Tibial artery (tissue), 4 donors: ENCODE measurements around the gene FGFRL1.
"Not testable (repeated sequence)": the region's sequence is repeated elsewhere in the genome, so short reads cannot be mapped to it uniquely, and the experiment has no call there.

Source experiments
- DNase-seq, 2 donors: peaks; one replicate each; pipeline ENCODE4 v3.0.0-alpha.2; 2019
- H3K27ac ChIP-seq, 2 donors: fragments of 200-600 bp; sonication (generic) in 1 of 2; 1 replicate in 1 of 2; 2 replicates in 1 of 2; pipeline ENCODE4 v1.5.1; 2018 to 2019; ENCODE audit warnings: mild to moderate bottlenecking in 1 of 2
- H3K27me3 ChIP-seq, 2 donors: fragments of 200-600 bp; sonication (generic) in 1 of 2; one replicate each; pipeline versions ENCODE4 v1.5.1 to v1.6.0; 2016 to 2019
- H3K36me3 ChIP-seq, 3 donors: fragments of 200-600 bp; sonication (generic) in 2 of 3; one replicate each; pipeline ENCODE4 v1.5.1; 2016 to 2019; ENCODE audit warnings: mild to moderate bottlenecking in 2 of 3
- H3K4me1 ChIP-seq, 4 donors: fragments of 200-600 bp; sonication (generic) in 2 of 4; 1 replicate in 3 of 4; 2 replicates in 1 of 4; pipeline ENCODE4 v1.5.1; 2016 to 2019
- H3K4me3 ChIP-seq, 2 donors: fragments of 200-600 bp; sonication (generic) in 1 of 2; 1 replicate in 1 of 2; 2 replicates in 1 of 2; pipeline ENCODE4 v1.5.1; 2018 to 2019; ENCODE audit warnings: mild to moderate bottlenecking in 2 of 2
- H3K9me3 ChIP-seq, 3 donors: fragments of 200-600 bp; sonication (generic) in 1 of 3; one replicate each; pipeline ENCODE4 v1.5.1; 2016 to 2019
- intact Hi-C: fragments of 100-400 bp; cut with DNase I; formaldehyde crosslinking; loops from one replicate; pipeline ENCODE4 v1.15.0; 2023; ENCODE audit warnings: low total_unique reads
- TF ChIP-seq, protein P1 (sequence below), 2 experiments: fragments of 200-600 bp in 1 of 2; fragments of 450-650 bp in 1 of 2; IDR thresholded peaks; one replicate each; pipeline ENCODE4 v1.5.1; 2017 to 2019; ENCODE audit warnings: antibody characterized with exemption in 2 of 2, mild to moderate bottlenecking in 1 of 2, moderate library complexity in 1 of 2

The FGFRL1 gene

DNA sequence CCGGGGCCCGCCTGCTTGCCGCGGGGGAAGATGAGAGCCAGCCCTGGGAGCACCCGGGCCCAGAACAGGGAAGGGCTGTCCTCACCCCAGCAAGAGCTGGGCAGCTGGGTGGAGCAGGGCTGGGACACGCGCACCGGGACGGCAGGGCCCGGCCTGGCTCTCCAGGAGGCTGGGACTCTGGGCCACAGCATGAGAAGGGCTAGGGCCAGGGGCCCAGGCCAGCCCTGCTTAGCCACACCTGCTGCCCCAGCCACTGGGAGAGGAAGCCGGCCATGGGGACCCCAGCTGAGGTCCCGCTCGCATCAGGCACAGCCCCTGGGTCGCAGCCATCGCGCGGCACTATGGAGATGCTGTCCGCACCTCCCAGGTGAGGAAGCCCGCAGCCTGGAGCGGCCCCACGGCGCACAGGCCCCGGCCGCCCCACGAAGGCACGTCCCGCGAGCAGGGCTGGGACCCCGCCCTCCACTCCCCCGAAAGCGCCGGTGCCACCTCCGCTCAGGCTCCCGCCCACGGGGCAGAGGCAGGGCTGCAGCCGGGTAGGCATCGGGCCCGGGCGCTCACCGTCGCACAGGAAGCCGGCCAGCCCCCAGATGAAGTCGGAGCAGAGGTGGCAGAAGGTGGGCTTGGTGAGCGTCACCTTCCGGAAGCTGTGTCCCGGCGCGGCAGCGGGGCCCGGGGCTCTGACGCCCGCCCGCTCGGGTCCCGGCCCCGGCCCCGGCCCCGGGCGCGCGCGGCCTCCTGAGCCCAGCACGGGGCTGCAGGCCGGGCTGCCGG is 38.6 kb upstream of the FGFRL1 start:
- H3K27me3 ChIP-seq, result peaks cover 0 to 5% of the 10 kb centered on the region in 2 donors
- H3K27ac ChIP-seq, result peak overlapping the region; percentile 36 to 45
- intact Hi-C loops, result loop anchor here (5.0 to 10.0 kb wide), 2 partner anchors 41 to 1962 kb away; partner anchors contain the start of genes GAK and TMEM175
- H3K9me3 ChIP-seq, result no peaks in the 10 kb centered on the region
- H3K4me3 ChIP-seq, result peak overlapping the region; percentile 61 to 73
- DNase-seq, result no peak
- TF ChIP-seq, protein P1, sequence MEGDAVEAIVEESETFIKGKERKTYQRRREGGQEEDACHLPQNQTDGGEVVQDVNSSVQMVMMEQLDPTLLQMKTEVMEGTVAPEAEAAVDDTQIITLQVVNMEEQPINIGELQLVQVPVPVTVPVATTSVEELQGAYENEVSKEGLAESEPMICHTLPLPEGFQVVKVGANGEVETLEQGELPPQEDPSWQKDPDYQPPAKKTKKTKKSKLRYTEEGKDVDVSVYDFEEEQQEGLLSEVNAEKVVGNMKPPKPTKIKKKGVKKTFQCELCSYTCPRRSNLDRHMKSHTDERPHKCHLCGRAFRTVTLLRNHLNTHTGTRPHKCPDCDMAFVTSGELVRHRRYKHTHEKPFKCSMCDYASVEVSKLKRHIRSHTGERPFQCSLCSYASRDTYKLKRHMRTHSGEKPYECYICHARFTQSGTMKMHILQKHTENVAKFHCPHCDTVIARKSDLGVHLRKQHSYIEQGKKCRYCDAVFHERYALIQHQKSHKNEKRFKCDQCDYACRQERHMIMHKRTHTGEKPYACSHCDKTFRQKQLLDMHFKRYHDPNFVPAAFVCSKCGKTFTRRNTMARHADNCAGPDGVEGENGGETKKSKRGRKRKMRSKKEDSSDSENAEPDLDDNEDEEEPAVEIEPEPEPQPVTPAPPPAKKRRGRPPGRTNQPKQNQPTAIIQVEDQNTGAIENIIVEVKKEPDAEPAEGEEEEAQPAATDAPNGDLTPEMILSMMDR (IDR thresholded peaks at IDR 0.05), result no peak
- H3K4me1 ChIP-seq, result peaks cover 0 to 38% (median 28%) of the 10 kb centered on the region in 4 donors
- no peaks in the 10 kb centered on the region for H3K36me3 ChIP-seq

GRCh38 chr4:973431-974397 is 37.7 kb upstream of the FGFRL1 start, which contains the start of gene DGKQ:
Gene DGKQ, minus strand, starts transcription at chr4:973569. Its CDS starts 87 bp downstream, at chr4:973482.
- Histone ChIP-seq H3K4me3 (peak within 1 kb of the TSS; percentile 61 to 73), H3K27ac (peak within 1 kb of the TSS; percentile 36 to 45), H3K4me1 (peaks cover 0 to 29% (median 23%) of the 10 kb centered on the region in 4 donors), H3K36me3 (no peaks in the 10 kb centered on the region), H3K9me3 (no peaks in the 10 kb centered on the region), H3K27me3 (no peaks in the 10 kb centered on the region)
- peak; percentile 84 to 93 for DNase-seq
- intact Hi-C loops, result loop anchor here (5.0 to 10.0 kb wide), 2 partner anchors 41 to 1961 kb away; partner anchors contain the start of genes GAK and TMEM175
- TF ChIP-seq, protein P1 (IDR thresholded peaks at IDR 0.05), result no peak

DNA sequence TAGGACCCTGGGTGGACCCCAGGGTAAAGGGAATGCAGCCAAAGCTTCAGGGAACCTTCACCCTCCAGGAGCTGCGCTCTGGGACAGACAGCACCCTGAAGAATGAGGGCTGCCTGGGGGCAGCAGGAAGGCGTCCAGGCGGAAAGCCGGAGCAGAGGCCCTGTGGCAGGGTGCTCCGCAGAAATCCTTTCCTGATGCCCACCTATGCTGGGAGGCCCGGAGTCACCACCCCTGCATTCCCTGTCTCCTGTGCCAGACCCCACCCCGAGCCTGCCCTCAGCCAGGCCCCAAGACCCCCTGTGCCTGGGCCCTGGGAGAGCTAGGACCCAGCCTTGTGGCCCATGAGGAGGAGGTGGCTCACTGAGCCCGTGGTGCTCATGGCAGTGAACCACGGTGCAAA is 36.8 kb upstream of the FGFRL1 start:
- DNase-seq, result no peak
- Histone ChIP-seq H3K4me3 (no peak overlapping the region), H3K9me3 (no peaks in the 10 kb centered on the region), H3K27me3 (no peaks in the 10 kb centered on the region), H3K4me1 (peaks cover 0 to 29% (median 23%) of the 10 kb centered on the region in 4 donors), H3K27ac (no peak overlapping the region), H3K36me3 (no peaks in the 10 kb centered on the region)
- TF ChIP-seq, protein P1 (IDR thresholded peaks at IDR 0.05), result no peak
- intact Hi-C loops, result loop anchor here (5.0 to 10.0 kb wide), 2 partner anchors 42 to 1960 kb away; partner anchors contain the start of genes GAK and TMEM175

GRCh38 chr4:976016-976415 is 35.4 kb upstream of the FGFRL1 start:
- DNase-seq, H3K27me3 ChIP-seq, H3K9me3 ChIP-seq, H3K4me3 ChIP-seq, H3K27ac ChIP-seq, H3K36me3 ChIP-seq: not testable (repeated sequence)
- intact Hi-C loops, result loop anchor here (10.0 kb wide), 1 partner anchor 1959 kb away; no protein-coding TSS in a partner anchor
- peaks cover 0 to 26% (median 23%) of the 10 kb centered on the region in 4 donors for H3K4me1 ChIP-seq

DNA sequence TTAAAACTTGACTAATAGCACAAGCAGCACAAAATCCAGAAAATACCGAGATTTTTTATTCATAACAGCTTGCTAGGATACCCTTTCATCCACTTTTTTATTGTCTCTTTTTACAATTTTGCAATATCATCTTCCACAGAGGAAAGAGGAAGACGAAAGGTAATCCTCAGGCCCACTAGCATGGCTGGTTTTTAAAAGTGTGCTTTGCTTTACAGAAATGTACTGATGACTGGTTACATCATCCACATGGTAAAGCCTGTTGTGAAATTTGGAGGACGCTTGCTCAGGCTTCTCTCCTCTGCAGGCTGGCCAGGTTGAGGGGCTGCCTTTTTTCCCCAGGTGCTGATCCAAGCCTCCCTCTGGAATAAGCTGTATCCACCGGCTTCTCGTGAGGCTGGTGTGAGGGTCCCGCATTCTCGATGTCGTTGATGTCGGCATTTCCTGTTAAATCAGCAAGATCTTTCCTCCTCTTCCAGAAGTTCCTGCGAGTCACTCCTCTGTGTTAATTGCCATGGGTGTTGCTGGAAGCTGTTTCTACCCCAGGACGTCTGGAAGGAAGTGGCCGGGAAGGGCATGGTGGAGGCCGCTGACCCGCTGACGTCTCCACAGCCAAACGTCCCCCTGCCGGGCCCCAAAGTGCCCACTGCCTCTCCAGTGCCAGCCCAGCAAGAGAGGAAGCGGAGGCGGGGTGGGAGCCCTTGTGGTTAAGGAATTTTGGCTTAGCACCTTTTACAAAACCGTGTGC is 32.3 kb upstream of the FGFRL1 start:
- DNase-seq, result no peak
- Histone ChIP-seq H3K4me1 (peaks cover 0 to under 1% (median 0%) of the 10 kb centered on the region in 4 donors), H3K27ac (no peak overlapping the region), H3K36me3 (no peaks in the 10 kb centered on the region), H3K9me3 (no peaks in the 10 kb centered on the region), H3K4me3 (no peak overlapping the region), H3K27me3 (no peaks in the 10 kb centered on the region)
- TF ChIP-seq, protein P1 (IDR thresholded peaks at IDR 0.05), result no peak
- intact Hi-C loops, result loop anchor here (10.0 kb wide), 1 partner anchor 1956 kb away; no protein-coding TSS in a partner anchor
